ENCODE results near the gene TMPRSS9.

Gene TMPRSS9

DNA sequence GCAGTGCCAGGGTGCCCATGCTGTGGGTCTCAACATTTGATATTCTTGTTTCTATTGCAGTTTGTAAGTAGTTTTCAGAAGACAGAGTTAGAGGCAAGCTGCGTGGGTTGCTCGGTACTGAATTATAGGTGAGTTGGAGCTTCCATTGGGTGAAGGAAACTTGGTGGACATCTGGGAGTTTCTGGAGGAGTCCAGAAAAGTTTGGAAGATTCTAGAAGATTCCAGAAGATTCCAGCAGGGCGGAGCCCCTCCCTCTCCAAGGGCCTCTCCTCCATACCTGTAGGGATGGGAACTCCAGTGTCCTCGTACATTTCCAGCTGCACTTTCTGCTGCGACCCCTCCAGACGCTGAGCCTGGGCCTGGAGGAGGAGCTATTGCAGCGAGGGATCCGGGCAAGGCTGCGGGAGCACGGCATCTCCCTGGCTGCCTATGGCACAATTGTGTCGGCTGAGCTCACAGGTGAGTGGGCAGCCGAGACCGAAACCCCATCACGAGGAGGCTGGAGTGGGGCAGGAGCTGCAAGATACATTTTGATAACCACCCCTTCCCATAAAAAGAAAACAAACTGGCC is 38.8 kb downstream of the TMPRSS9 start:
- H3K27me3 ChIP-seq (ENCODE audit: insufficient read depth, low read length): peaks cover 8% of the 10 kb centered on the region; the same call in 1 of the 2 replicates
- H3F3A ChIP-seq (ENCODE audit: insufficient read depth, low read length): no peaks in the 10 kb centered on the region
- no peak overlapping the region for H2AFZ ChIP-seq (ENCODE audit: low read length)
- H3K4me1 ChIP-seq (ENCODE audit: insufficient read depth, low read length, severe bottlenecking): peaks cover 11% of the 10 kb centered on the region
- no peak overlapping the region for H3K27ac ChIP-seq (ENCODE audit: low read depth, low read length, poor library complexity, severe bottlenecking)
- no peaks in the 10 kb centered on the region for H3K79me2 ChIP-seq (ENCODE audit: insufficient read depth, low read length)
- TF ChIP-seq, protein P1, sequence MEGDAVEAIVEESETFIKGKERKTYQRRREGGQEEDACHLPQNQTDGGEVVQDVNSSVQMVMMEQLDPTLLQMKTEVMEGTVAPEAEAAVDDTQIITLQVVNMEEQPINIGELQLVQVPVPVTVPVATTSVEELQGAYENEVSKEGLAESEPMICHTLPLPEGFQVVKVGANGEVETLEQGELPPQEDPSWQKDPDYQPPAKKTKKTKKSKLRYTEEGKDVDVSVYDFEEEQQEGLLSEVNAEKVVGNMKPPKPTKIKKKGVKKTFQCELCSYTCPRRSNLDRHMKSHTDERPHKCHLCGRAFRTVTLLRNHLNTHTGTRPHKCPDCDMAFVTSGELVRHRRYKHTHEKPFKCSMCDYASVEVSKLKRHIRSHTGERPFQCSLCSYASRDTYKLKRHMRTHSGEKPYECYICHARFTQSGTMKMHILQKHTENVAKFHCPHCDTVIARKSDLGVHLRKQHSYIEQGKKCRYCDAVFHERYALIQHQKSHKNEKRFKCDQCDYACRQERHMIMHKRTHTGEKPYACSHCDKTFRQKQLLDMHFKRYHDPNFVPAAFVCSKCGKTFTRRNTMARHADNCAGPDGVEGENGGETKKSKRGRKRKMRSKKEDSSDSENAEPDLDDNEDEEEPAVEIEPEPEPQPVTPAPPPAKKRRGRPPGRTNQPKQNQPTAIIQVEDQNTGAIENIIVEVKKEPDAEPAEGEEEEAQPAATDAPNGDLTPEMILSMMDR (IDR thresholded peaks at IDR 0.05; ENCODE audit: low read length): no peak
- TF ChIP-seq EZH2 (IDR thresholded peaks at IDR 0.05; ENCODE audit: borderline replicate concordance, low read length): no peak
- no peak overlapping the region for H3K4me3 ChIP-seq (ENCODE audit: low read depth, low read length, poor library complexity, severe bottlenecking)
- no peaks in the 10 kb centered on the region for H4K20me1 ChIP-seq (ENCODE audit: insufficient read depth, low read length)
- no peaks in the 10 kb centered on the region for H3K9me3 ChIP-seq (ENCODE audit: low read length)
- H3K9me2 ChIP-seq (ENCODE audit: low read depth, low read length): no peaks in the 10 kb centered on the region
- H3K9ac ChIP-seq (ENCODE audit: low read length): no peak overlapping the region
- no peak overlapping the region for H3K4me2 ChIP-seq (ENCODE audit: low read length)
- no peaks in the 10 kb centered on the region for H3K36me3 ChIP-seq (ENCODE audit: insufficient read depth, low read length)

DNA sequence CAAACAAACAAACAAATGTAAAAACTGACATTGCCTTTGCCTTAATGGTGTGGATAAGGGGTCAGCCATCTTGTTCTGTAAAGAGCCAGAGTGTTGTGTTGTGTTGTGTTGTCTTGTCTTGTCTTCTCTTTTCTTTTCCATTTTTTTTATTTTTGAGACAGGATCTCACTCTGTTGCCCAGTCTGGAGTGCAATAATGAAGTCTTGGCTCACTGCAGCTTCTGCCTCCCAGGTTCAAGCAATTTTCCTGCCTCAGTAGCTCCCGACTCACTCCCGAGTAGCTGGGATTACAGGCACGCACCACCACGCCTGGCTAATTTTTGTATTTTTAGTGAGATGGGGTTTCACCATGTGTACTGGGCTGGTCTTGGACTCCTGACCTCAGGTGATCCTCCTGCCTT is 39.5 kb downstream of the TMPRSS9 start:
- no peaks in the 10 kb centered on the region for H3K36me3 ChIP-seq (ENCODE audit: insufficient read depth, low read length)
- H3K4me2 ChIP-seq (ENCODE audit: low read length): no peak overlapping the region
- H2AFZ ChIP-seq (ENCODE audit: low read length): no peak overlapping the region
- H3K9me3 ChIP-seq (ENCODE audit: low read length): no peaks in the 10 kb centered on the region
- no peak overlapping the region for H3K4me3 ChIP-seq (ENCODE audit: low read depth, low read length, poor library complexity, severe bottlenecking)
- TF ChIP-seq, protein P1 (IDR thresholded peaks at IDR 0.05; ENCODE audit: low read length): no peak
- no peak for TF ChIP-seq EZH2 (IDR thresholded peaks at IDR 0.05; ENCODE audit: borderline replicate concordance, low read length)
- H4K20me1 ChIP-seq (ENCODE audit: insufficient read depth, low read length): no peaks in the 10 kb centered on the region
- no peaks in the 10 kb centered on the region for H3F3A ChIP-seq (ENCODE audit: insufficient read depth, low read length)
- H3K27me3 ChIP-seq (ENCODE audit: insufficient read depth, low read length): peaks cover 13% of the 10 kb centered on the region; the same call in 1 of the 2 replicates
- no peak overlapping the region for H3K27ac ChIP-seq (ENCODE audit: low read depth, low read length, poor library complexity, severe bottlenecking)
- H3K9me2 ChIP-seq (ENCODE audit: low read depth, low read length): no peaks in the 10 kb centered on the region
- no peaks in the 10 kb centered on the region for H3K79me2 ChIP-seq (ENCODE audit: insufficient read depth, low read length)
- no peak overlapping the region for H3K9ac ChIP-seq (ENCODE audit: low read length)
- H3K4me1 ChIP-seq (ENCODE audit: insufficient read depth, low read length, severe bottlenecking): peaks cover 4% of the 10 kb centered on the region

GRCh38 chr19:2408247-2408646 is 48.2 kb downstream of the TMPRSS9 start:
- no peak overlapping the region for H3K9ac ChIP-seq (ENCODE audit: low read length)
- H3F3A ChIP-seq (ENCODE audit: insufficient read depth, low read length): no peaks in the 10 kb centered on the region
- H3K9me3 ChIP-seq (ENCODE audit: low read length): no peaks in the 10 kb centered on the region
- H2AFZ ChIP-seq (ENCODE audit: low read length): no peak overlapping the region
- peaks cover 5% of the 10 kb centered on the region; the same call in 1 of the 2 replicates for H3K27me3 ChIP-seq (ENCODE audit: insufficient read depth, low read length)
- no peaks in the 10 kb centered on the region for H3K79me2 ChIP-seq (ENCODE audit: insufficient read depth, low read length)
- H3K27ac ChIP-seq (ENCODE audit: low read depth, low read length, poor library complexity, severe bottlenecking): no peak overlapping the region
- no peaks in the 10 kb centered on the region for H3K4me1 ChIP-seq (ENCODE audit: insufficient read depth, low read length, severe bottlenecking)
- no peaks in the 10 kb centered on the region for H4K20me1 ChIP-seq (ENCODE audit: insufficient read depth, low read length)
- no peak for TF ChIP-seq EZH2 (IDR thresholded peaks at IDR 0.05; ENCODE audit: borderline replicate concordance, low read length)
- TF ChIP-seq, protein P1 (IDR thresholded peaks at IDR 0.05; ENCODE audit: low read length): no peak
- no peaks in the 10 kb centered on the region for H3K36me3 ChIP-seq (ENCODE audit: insufficient read depth, low read length)
- no peaks in the 10 kb centered on the region for H3K9me2 ChIP-seq (ENCODE audit: low read depth, low read length)
- no peak overlapping the region for H3K4me3 ChIP-seq (ENCODE audit: low read depth, low read length, poor library complexity, severe bottlenecking)
- H3K4me2 ChIP-seq (ENCODE audit: low read length): no peak overlapping the region
